NCI-H1930 (cell line): Measurements from ENCODE around the gene RASSF7.
A peak's percentile ranks its signal among the peaks of the same experiment; 100 is the strongest.
"Not testable (repeated sequence)": the region's sequence is repeated elsewhere in the genome, so short reads cannot be mapped to it uniquely, and the experiment has no call there.

Experiments used
- DNase-seq, 2 experiments: peaks; one replicate each; lab custom pipeline; 2025; lab: John Stamatoyannopoulos, UW

Gene RASSF7

DNA sequence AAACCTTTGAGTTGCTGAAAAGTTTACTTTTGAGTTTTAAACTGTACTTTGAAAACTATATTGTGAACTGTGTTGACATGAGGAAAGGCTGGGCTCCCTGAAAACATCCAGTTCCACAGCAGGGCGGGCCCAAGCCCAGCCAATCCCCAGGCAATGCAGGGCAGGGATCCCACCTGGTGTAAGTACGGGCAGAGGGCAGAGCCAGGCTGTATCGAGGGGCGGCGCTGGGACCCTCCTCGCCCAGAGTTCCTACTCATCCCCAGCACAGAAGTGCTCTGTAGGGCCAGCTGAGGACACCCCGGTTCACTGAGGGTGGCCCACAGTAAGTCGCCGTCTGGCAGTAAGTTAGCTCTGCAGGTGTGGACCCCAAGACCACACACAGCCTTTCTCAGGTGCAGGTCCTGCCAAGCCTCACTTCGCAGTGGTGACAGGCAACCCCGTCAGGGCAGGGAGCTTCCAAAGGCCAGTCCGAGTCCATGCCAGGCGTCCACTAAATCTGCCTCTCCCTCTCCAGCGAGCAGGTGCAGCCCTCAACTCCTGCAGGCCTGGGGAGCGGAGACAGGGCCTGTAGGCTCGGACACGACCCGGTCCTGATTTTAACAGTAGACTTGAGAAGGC, 6.3 kb downstream of the RASSF7 start:
- no peak for DNase-seq

DNA sequence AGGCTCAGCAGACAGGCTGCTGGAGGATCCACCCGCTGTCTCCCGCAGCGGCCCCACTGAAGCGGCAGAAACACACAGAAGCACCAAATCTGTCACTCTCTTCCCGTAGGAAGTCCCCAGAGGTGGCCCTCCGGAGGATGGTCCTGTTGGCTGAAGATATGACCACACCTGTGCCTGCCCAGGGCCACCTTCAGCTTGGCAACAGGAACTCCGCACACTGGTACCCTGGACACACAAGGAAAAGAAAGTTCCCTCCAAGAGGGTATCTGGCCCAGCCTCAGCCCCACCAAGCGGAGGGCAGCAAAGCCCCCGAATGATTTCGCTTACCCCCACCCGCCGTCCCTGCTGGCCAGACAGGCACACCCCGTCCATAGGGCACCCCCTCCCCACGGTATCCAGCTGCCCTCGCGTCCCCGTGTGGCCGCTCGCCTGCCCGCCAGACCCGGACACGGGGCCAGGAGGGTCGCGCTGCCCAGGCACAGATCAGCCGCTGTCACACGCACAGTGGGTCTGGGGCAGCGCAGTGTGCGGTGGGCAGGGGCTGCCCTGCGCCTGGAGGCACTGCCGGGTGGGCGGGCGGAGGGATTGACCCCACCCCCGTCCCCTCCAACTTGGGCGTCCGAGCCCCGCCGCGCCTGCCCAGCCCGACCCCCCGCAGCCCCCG, 7.0 kb downstream of the RASSF7 start:
- no peak for DNase-seq

DNA sequence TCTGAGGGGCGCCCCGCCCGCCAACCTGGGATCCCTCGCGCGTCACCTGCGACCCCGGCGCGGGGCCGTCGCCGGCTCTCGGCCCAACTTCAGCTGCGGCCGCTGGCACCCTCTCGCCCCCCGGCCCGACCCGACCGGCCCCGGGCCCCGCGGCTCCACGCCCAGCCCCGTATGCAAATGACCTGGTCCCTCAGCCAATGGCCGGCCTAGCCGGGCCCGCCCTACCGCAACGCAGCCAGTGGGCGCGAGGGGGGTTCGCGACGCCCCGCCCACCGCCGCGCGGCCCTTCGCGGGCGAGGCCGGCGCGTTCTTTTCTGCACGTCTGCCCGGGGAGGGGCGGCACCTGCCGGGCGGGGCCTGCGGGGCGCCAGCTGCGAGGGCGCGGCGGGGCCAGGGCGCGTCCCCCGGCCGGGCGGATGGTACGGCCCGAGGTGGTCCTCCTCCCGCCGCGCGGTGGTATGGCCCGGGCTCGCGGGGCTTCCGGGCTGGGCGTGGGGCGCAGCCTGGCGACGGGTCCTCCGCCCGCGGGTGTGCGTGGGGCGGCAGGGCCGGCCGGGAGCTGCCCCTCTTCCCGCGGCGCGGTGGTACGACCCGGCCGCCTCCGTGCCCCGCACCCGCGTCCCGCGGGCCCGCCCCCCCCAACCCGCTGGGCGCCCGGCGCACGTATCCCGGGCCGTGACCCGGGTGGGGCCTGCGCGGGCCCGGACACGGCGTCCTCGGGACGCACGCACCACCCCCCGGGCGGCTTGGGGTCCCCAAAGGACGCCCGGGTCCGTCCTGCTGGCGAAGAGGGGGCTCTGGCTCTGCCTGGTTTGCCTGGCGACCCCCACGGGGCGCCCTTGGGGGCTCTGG, 7.8 kb downstream of the RASSF7 start:
- DNase-seq: peak; percentile 97 to 100

DNA sequence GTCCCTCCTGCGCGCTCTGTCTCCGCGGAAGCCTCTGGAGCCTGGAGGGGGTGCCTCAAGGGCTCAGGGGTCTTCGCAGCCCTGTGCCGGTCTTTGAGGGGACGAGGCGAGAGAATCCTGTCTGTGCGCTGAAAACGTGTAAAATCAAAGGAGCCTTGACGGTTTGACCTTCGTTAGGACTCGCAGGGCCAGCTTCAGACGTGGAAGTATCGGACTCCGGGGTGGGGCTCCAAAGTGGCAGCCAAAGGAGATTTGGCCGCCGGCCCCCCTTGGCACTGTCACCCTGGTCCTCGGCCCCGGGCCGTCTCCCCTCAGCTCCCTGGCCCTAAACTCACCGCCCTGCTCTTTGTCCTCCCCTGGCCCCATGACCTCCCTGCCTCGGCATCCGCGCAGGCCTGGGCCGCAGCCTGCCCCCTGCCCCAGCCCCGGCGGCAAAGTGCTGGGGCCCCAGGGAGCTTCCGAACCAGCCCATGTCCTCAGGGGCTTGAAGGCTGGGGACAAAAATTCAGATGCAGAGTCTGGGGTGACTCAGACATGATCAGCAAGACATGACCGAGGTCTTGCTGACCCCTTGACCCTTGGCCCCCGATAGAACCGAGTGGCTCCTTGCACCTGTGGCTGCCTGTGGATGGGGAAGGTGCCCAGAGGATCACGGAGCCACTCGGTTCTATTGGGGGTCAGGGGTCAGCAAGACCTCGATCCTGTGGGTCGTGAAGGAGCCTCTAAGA, 8.6 kb downstream of the RASSF7 start:
- no peak for DNase-seq

DNA sequence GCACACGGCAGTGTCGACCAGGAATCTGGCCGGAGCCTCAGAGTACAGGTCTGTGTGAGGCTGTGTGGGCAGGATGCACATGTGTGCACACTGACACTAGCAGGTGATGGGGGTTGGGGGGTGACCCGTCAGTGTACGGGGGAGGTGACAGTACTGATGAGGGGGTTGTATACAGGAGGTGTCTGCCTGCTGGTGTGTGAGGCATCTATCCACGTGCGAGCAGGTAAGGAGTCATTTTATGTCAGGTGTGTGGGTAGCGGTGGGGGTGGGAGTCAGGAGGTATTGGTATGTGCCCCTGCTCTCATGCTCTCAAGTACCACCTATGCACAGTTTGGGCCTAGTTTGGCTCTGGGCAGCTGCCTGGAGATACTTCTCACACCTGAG, 11.0 kb downstream of the RASSF7 start:
- no peak for DNase-seq

DNA sequence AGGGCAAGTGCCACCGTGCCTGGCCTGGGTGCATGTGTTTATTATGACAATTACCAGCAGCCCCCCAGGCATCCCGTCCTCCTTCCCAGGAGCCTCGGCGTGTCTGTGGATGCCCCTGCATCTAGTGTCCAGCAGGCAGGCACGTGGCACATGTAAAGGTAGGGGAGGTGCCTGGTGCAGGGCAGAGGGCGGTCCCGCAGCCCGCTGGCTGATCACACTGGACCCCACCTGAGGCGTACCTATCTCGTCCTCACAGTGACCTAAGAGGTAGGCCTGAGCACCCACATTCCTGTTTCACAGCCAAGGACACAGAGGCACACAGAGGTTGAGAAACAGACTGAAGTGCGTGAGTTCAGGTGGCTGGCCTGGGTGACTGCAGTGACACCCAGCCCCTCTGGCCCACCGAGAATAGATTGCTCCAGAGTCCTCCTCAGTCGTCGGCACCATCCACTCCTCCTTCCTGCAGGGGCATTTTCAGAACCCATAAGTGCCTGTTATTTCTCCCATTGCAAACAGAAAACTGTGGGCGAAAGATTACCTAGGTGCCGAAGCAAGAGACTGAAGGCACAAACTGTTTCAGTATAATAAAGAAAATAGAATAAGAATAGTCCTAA, 12.5 kb downstream of the RASSF7 start:
- DNase-seq: no peak

DNA sequence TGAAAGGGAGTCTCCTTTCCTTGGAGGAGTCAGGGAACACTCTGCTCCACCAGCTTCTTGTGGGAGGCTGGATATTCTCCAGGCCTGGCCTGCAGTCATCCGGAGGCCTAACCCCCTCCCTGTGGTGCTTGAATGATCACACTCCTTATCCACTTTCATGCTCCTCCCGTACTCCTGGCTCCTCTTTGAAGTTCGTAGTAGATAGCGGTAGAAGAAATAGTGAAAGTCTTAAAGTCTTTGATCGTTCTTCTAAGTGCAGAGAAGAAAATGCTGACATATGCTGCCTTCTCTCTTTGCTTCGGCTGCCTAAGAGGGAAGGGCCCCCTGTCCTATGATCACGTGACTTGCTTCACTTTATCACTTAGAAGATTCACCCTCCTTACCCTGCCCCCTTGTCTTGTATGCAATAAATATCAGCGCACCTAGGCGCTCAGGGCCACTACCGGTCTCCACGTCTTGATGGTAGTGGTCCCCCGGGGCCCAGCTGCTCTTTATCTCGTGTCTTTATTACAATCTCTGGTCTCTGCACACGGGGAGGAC, 13.3 kb downstream of the RASSF7 start:
- not testable (repeated sequence) for DNase-seq

DNA sequence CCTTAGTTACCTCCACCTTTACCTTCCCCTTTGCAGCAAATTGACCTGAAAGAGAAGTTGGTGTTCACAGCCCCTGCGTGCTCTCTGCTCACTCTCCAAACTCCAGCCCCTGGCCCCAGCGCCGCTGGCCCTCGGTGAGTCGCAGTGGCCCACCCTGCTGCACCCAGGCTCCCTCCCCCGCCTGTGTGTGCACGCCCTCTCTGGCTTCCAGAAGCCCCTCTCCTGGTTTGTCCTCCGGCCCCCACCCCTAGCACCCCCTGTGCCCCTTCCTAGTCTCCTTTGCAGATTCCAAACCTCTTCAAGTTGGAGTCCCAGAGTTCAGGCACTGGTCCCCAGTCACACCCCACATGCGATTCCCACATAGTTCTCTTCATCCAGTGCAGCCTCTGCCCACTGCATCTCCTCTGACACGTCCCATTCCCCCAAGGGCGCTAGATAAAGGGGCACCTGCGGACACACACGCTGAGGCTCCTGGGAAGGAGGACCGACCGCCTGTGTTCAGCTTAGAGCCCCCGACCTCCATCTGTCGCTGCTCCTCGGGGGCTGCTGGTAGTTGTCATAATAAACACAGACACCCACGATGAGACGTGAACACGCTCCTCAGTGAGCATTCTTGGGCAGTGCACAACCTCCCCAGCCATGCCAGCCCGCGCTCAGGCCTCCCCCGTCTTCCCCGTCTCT, 14.0 kb downstream of the RASSF7 start:
- no peak for DNase-seq

DNA sequence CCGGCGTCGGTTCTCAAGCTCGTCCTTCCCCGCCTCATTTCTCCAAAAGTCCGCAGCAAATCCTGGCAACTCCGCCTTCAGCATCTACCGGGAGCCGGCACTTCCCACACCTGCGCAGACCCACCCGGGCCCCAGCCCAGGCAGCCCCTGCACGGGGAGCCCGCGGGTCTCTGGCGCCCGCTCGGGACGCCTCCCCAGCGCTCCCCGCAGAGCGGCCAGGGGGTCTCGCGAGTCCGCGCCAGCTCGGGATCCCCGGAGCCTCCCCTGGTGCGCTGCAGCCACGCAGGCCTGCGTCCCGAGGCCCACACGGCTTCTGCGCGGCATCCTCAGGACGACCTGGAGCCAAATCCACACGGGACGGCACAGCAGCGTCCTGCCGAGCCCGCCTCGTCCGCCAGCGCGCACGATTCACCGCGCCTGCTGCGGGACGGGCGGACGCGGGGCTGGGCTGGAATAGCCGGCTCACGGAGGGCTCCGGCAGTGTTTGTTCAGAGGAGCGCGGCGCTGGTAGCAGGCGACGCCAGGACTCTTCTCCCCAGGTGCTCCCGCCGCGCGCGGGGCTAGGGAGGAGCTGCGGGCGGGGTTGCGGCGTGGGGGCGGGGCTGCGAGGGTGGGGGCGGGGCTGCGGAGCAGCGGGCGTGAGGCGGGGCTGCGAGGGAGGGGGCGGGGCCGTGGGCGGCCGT, 14.7 kb downstream of the RASSF7 start:
- DNase-seq: peak; percentile 89 to 95

DNA sequence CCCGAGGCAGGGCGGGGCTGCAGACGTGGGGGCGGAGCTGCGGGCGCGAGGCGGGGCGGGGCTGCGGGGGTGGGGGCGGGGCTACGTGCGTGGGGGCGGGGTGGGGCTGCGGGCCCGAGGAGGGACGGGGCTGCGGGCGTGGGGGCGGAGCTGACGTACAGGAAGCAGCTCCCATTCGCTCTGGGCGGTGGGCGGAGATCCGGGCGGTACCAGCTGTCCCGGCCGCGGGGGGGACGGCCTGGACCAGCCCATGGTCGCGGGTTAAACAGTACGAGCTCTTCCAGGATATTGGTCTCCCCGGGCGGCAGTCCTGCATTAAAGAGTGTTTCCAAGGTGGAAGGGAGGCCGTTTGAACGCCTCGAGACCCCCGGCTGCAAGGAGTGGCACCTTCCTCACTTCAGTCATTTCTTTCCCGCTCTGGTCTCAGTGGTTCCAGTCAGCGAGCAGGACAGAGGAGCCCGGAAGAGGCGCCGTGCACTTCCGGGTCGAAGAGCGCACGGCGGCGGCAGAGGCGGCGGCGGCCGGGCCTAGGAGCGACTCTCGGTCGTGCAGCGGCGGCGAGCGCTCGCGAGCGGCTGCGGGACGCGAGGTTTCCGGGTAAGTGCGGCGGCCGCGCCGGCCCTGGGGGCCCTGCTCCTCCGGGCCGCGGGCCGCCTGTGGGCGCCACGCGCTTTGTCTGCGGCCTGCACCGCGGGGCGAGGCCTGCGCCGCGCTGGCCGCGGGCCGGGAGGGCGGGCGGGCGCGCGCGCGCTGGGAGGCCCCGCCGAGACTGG, 15.4 kb downstream of the RASSF7 start, which contains the start of gene PHRF1:
PHRF1 (plus strand) TSS at position 475 of the 773 bp plus-strand sequence. CDS start 5,043 bp downstream, outside the sequence.
- DNase-seq: peak; percentile 96 to 99

DNA sequence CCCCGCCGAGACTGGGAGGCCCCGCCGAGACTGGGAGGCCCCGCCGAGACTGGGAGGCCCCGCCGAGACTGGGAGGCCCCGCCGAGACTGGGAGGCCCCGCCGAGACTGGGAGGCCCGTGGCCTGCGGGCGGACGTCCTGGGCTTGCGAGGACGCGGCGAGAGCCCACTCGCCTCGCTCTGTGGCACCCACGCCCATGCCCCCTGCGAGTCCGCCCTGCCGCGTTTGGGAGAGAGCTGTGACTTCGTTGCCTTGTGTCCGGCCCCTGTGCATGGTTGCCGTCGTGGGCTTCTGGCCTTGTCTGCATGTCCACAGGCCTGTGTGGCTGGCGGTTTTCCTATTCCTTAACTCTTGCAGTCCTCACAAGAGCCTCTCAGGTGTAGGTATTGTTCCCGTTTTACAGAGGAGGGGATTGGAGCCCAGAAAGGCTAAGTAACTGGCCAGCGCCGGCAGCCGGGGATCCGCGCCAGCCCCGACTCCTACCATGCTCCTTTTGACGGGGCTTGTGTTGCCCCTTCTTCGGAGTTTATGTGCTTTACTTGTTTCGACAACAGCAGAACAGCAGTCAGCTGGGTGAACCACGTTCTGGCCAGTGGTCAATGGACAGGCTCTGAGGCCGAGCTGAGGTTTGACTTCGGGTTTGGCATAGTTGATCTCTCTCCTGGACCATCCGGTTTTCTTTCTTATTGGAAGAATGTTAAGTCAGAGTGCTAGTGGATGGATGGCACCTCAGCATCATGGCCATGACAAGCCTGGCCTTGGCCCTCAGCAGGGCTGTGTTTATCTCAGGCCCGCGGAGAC, 16.2 kb downstream of the RASSF7 start:
- DNase-seq: no peak

DNA sequence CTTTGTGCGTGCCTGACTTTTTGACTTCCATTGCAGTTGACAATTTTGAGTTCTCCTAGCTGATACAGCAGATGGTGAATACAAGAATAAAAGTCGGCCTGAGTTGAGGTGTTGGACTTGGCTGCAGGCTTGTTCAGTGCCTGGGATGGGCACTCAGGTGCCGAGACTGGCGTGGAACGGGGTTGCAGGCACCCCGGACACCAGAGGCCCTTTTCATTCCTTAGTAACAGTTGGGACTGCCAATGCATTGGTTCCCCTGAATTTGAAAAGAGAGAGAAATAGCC, 16.8 kb downstream of the RASSF7 start:
- no peak for DNase-seq

DNA sequence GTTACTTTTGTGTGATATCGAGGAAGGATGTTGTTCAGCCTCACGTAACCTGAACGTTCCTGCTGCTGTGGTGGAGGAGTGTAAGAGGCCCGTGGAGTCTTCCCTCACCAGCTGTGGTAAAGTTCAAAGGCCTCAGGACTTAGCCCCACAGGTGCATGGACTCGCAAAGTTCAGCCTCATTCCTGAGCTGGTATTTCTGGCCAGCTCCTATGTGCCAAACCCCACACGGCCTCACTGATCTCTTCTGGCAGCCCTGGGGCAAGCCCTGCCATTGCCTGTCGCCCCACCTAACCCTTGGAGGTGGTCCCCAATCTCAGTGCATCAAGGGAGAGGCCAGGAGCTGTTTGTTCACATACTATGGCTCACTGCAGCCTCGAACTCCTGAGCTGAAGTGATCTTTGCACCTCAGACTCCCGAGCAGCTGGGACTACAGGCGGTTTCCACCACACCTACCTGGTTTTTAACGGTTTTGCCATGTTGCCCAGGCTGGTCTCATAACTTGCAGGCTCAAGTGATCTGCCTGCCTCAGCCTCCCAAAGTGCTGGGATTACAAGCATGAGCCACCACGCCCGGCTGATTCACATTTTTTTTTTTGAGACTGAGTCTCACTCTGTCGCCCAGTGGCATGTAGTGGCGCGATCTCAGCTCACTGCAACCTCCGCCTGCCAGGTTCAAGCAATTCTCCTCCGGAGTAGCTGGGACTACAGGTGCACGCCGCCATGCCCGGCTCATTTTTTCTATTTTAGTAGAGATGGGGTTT, 17.7 kb downstream of the RASSF7 start:
- no peak for DNase-seq

DNA sequence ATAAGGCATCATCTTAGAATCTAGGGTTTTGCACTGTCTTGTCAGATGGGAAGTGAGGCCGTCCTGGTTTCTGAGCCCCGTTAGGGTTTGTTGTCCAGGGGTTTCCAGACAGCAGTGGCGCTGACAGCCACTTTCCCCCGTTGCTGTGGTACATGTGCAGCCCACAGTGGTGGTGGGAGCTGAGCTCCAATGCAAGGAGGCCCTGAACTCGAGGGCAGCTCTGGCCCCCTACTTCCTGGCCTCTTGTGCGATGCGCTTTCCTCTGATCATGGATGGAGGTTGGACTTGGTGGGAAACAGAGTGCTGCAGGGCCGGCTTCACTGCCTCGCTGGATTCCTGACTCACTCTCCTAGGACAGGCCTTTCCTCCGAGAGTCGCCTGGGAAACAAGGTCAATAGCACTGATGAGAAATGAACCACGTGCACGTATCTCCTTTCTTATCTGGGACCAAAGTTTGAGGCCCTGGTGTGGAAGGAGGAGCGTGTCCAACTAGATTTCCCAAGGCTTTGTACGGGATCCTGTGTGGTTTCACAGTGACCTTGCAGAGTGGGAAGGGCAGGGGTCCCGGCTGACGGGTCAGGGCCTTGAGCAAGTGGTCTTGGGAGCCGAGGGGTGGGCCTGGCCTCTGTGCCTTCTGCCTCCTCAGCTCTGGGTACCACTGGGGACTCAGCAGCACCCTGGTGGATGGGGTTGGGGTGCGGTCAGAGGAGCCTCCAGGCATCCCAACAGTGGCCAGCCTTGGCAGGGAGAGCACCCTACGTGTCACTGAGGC, 19.2 kb downstream of the RASSF7 start:
- DNase-seq: no peak

DNA sequence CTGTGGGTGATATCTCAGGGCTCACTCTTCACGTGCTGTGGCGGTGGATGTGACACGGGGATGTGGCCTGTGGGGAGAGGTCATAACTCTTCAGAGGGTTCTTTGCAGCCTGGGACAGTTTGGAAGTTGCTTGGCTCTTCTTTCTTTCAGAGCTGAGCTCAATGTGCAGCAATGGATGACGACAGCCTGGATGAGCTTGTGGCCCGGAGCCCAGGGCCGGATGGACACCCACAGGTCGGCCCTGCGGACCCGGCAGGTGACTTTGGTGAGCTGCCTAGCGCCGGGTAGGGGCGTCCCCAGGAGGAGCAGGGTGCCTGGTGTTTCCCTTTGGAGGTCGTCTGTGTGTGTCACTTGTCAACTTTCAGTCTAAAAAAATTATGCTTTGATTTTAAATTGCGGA, 20.6 kb downstream of the RASSF7 start:
- DNase-seq: no peak

DNA sequence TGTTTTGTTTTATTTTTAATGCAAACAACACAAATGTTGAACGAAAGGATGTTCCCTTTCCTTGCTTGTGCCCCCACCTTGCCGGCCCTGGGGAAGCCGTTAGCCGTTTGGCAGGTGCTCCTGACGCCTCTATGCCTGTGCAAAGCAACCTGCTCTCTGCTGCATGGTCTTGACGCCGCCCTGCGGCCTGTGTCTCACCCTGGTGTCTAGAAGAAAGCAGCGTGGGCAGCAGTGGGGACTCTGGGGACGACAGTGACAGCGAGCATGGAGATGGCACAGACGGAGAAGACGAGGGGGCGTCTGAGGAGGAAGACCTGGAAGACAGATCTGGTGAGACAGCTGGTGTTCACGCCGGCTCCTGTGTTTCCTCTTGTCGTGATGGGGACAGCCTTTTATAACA, 21.0 kb downstream of the RASSF7 start:
- no peak for DNase-seq

DNA sequence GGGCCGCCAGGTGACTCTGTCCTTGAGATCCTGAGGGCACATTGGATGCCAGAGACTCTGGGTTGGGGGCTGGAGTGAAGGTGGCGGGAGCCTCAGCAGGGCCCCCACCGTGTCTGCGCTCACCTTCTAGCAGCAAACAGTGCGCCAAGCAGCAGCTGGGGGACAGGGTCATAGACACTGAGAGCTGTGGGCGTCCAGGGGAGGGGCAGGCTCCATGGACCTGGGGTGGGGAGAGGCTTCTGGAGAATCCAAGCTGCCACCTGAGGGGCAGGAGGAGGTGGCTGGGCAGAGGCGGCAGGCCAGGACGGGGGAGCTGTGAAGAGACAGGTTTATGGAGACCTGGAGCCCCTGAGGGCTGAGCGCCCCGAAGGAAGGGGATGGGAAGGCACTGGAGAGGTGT, 23.5 kb downstream of the RASSF7 start:
- no peak for DNase-seq
